Natural killer cell treated with Interleukin-12 subunit alpha and Interleukin-12 subunit beta and Interleukin-15 and Interleukin-18, amount 100 ng/mL, for 72 hours (primary cell): Measurements from ENCODE around the gene COQ8B. TPM values are rescaled to one million over a fixed set of nuclear protein-coding genes. Genes with fewer than 3 reads are reported as not detected.

ENCODE experiments used
- ATAC-seq, 2 donors: fragments of 150-1000 bp; cut with Tn5 transposase in 1 of 2; sonication (Bioruptor Pico), chemical (Tn5 transposase) in 1 of 2; 2 replicates each; pipeline ENCODE4 v1.10.0; 2021
- DNase-seq: peaks from one replicate; pipeline ENCODE4 v3.0.0; 2022; ENCODE audit warnings: low spot score
- H3K27ac Mint-ChIP-seq, 2 donors: 1 replicate in 1 of 2; 2 replicates in 1 of 2; pipeline ENCODE4 v1.8.0; 2022; ENCODE audit warnings: mixed read lengths in 2 of 2, mild to moderate bottlenecking in 1 of 2, moderate library complexity in 1 of 2
- H3K27me3 Mint-ChIP-seq, 2 donors: 1 replicate in 1 of 2; 2 replicates in 1 of 2; pipeline ENCODE4 v1.8.0; 2022; ENCODE audit warnings: mixed read lengths in 2 of 2
- H3K36me3 Mint-ChIP-seq: one replicate; pipeline ENCODE4 v1.8.0; 2022; ENCODE audit warnings: mixed read lengths
- H3K4me1 Mint-ChIP-seq, 2 donors: 1 replicate in 1 of 2; 2 replicates in 1 of 2; pipeline ENCODE4 v1.8.0; 2022; ENCODE audit warnings: low read depth in 2 of 2, mixed read lengths in 2 of 2, mild to moderate bottlenecking in 1 of 2
- H3K4me3 Mint-ChIP-seq: one replicate; pipeline ENCODE4 v1.8.0; 2022; ENCODE audit warnings: mixed read lengths
- H3K9me3 Mint-ChIP-seq: 2 replicates; pipeline ENCODE4 v1.8.0; 2022; ENCODE audit warnings: mixed read lengths
- total RNA-seq, 2 donors: library from RNA; stranded (reverse); gene quantifications; one replicate each; pipeline ENCODE4 v1.2.3, GENCODE V29; 2022

The COQ8B gene
- total RNA-seq, 2 donors from 2014 or later = 28.7 to 41.7 TPM

- ATAC-seq = no peak
- peak overlapping the region in 1 of 2 donors; percentile 95 for H3K27ac Mint-ChIP-seq
- peaks cover 50 to 61% of the 10 kb centered on the region in 2 donors for H3K4me1 Mint-ChIP-seq
- H3K4me3 Mint-ChIP-seq = peak overlapping the region; percentile 94
- H3K36me3 Mint-ChIP-seq = peaks cover 6% of the 10 kb centered on the region
- DNase-seq = no peak
- no peaks in the 10 kb centered on the region for H3K9me3 Mint-ChIP-seq
- no peaks in the 10 kb centered on the region for H3K27me3 Mint-ChIP-seq
Observed at GRCh38 chr19:40719414-40719894, 2.8 kb upstream of the COQ8B start.

GRCh38 chr19:40718774-40719391, 2.2 kb upstream of the COQ8B start:
- DNase-seq (no peak), ATAC-seq (no peak)
- H3K4me3 Mint-ChIP-seq = peak overlapping the region; percentile 94

GRCh38 chr19:40717880-40718773, 1.4 kb upstream of the COQ8B start:
- no peak for DNase-seq
- peaks cover 6% of the 10 kb centered on the region for H3K36me3 Mint-ChIP-seq
- ATAC-seq = no peak
- H3K27me3 Mint-ChIP-seq = no peaks in the 10 kb centered on the region
- H3K4me1 Mint-ChIP-seq = peaks cover 54 to 55% of the 10 kb centered on the region in 2 donors
- H3K4me3 Mint-ChIP-seq = peak overlapping the region; percentile 94
- peak overlapping the region; percentile 79 to 98 for H3K27ac Mint-ChIP-seq
- no peaks in the 10 kb centered on the region for H3K9me3 Mint-ChIP-seq

More at GRCh38 chr19:40718774-40719391, 2.2 kb upstream of the COQ8B start:
- Mint-ChIP-seq H3K9me3 (no peaks in the 10 kb centered on the region), H3K27me3 (no peaks in the 10 kb centered on the region), H3K36me3 (peaks cover 6% of the 10 kb centered on the region), H3K27ac (peak overlapping the region; percentile 79 to 95), H3K4me1 (peaks cover 50 to 59% of the 10 kb centered on the region in 2 donors)

GRCh38 chr19:40717325-40717879, 716 bp upstream of the COQ8B start:
- H3K27ac Mint-ChIP-seq = peak overlapping the region in 1 of 2 donors; percentile 98

GRCh38 chr19:40716031-40716481, 630 bp downstream of the COQ8B start:
- Mint-ChIP-seq H3K4me1 (peaks cover 47 to 59% of the 10 kb centered on the region in 2 donors), H3K27me3 (no peaks in the 10 kb centered on the region), H3K27ac (peak overlapping the region; percentile 95 to 98), H3K9me3 (no peaks in the 10 kb centered on the region), H3K4me3 (peak overlapping the region; percentile 94), H3K36me3 (peaks cover 14% of the 10 kb centered on the region)
- ATAC-seq = peak in 1 of 2 donors; percentile 31
- no peak for DNase-seq

More at GRCh38 chr19:40717325-40717879, 716 bp upstream of the COQ8B start:
- no peak for ATAC-seq
- peaks cover 6% of the 10 kb centered on the region for H3K36me3 Mint-ChIP-seq
- no peak for DNase-seq
- no peaks in the 10 kb centered on the region for H3K27me3 Mint-ChIP-seq
- peak overlapping the region; percentile 94 for H3K4me3 Mint-ChIP-seq
- no peaks in the 10 kb centered on the region for H3K9me3 Mint-ChIP-seq
- peaks cover 52 to 54% of the 10 kb centered on the region in 2 donors for H3K4me1 Mint-ChIP-seq

- Mint-ChIP-seq H3K36me3 (peaks cover 8% of the 10 kb centered on the region), H3K27me3 (no peaks in the 10 kb centered on the region), H3K4me3 (peak overlapping the region; percentile 94), H3K27ac (peak overlapping the region; percentile 95 to 98), H3K9me3 (no peaks in the 10 kb centered on the region), H3K4me1 (peaks cover 39 to 46% of the 10 kb centered on the region in 2 donors)
- ATAC-seq (peak; percentile 82 to 84), DNase-seq (peak; percentile 92)
Observed at GRCh38 chr19:40714441-40715299, 2.0 kb downstream of the COQ8B start.

GRCh38 chr19:40713939-40714338, 2.7 kb downstream of the COQ8B start:
- Mint-ChIP-seq H3K9me3 (no peaks in the 10 kb centered on the region), H3K4me3 (peak overlapping the region; percentile 94), H3K27ac (peak overlapping the region; percentile 95 to 98), H3K27me3 (no peaks in the 10 kb centered on the region), H3K4me1 (peaks cover 35 to 42% of the 10 kb centered on the region in 2 donors), H3K36me3 (peaks cover 10% of the 10 kb centered on the region)
- ATAC-seq (no peak), DNase-seq (no peak)

- Mint-ChIP-seq H3K27me3 (no peaks in the 10 kb centered on the region), H3K36me3 (peaks cover 13% of the 10 kb centered on the region), H3K4me1 (peaks cover 14 to 15% of the 10 kb centered on the region in 2 donors), H3K9me3 (no peaks in the 10 kb centered on the region), H3K4me3 (no peak overlapping the region), H3K27ac (no peak overlapping the region)
- DNase-seq (no peak), ATAC-seq (no peak)
Observed at GRCh38 chr19:40709817-40710216, 6.9 kb downstream of the COQ8B start.

- Mint-ChIP-seq H3K4me1 (peaks cover 6 to 7% of the 10 kb centered on the region in 2 donors), H3K4me3 (no peak overlapping the region), H3K9me3 (no peaks in the 10 kb centered on the region), H3K36me3 (peaks cover 19% of the 10 kb centered on the region), H3K27me3 (no peaks in the 10 kb centered on the region), H3K27ac (no peak overlapping the region)
- no peak for DNase-seq
- ATAC-seq = no peak
Observed at GRCh38 chr19:40707615-40708014, 9.1 kb downstream of the COQ8B start.

GRCh38 chr19:40705950-40706619, 10.6 kb downstream of the COQ8B start:
- Mint-ChIP-seq H3K9me3 (no peaks in the 10 kb centered on the region), H3K4me1 (peaks cover under 1 to 6% of the 10 kb centered on the region in 2 donors), H3K4me3 (no peak overlapping the region), H3K27ac (no peak overlapping the region), H3K36me3 (peaks cover 12% of the 10 kb centered on the region), H3K27me3 (no peaks in the 10 kb centered on the region)
- DNase-seq (no peak), ATAC-seq (no peak)

- DNase-seq (no peak), ATAC-seq (no peak)
- peaks cover 0 to 6% of the 10 kb centered on the region in 2 donors for H3K4me1 Mint-ChIP-seq
- H3K27me3 Mint-ChIP-seq = no peaks in the 10 kb centered on the region
- H3K36me3 Mint-ChIP-seq = peaks cover 12% of the 10 kb centered on the region
- no peak overlapping the region for H3K27ac Mint-ChIP-seq
- no peaks in the 10 kb centered on the region for H3K9me3 Mint-ChIP-seq
- H3K4me3 Mint-ChIP-seq = no peak overlapping the region
Observed at GRCh38 chr19:40705362-40705651, 11.4 kb downstream of the COQ8B start.

- Mint-ChIP-seq H3K4me1 (peaks cover 0 to 6% of the 10 kb centered on the region in 2 donors), H3K9me3 (no peaks in the 10 kb centered on the region), H3K27ac (no peak overlapping the region), H3K4me3 (no peak overlapping the region), H3K27me3 (no peaks in the 10 kb centered on the region), H3K36me3 (peaks cover 12% of the 10 kb centered on the region)
- DNase-seq (no peak), ATAC-seq (no peak)
Observed at GRCh38 chr19:40704491-40705361, 12.0 kb downstream of the COQ8B start.
